HepG2 (cell line): ENCODE results near the gene NUP93. TPM values are rescaled to one million over a fixed set of nuclear protein-coding genes. Genes with fewer than 3 reads are reported as not detected.

Experiments used
- CBX1 ChIP-seq: IDR thresholded peaks from one replicate; pipeline ENCODE4 v1.6.1; 2016; ENCODE audit warnings: antibody characterized with exemption, low read depth
- FOXA1 ChIP-seq, 2 experiments: fragments of 450-650 bp in 1 of 2; sonication (generic) in 1 of 2; formaldehyde crosslinking in 1 of 2; IDR thresholded peaks; 2 replicates each; pipeline versions ENCODE4 v1.4.0 to v1.6.1; 2016 to 2020; ENCODE audit warnings: missing genetic modification reagents in 1 of 2
- FOXO1 ChIP-seq: sonication (generic); formaldehyde crosslinking; IDR thresholded peaks from 2 replicates; pipeline ENCODE4 v1.4.0; 2020; ENCODE audit warnings: missing genetic modification reagents
- HNF4A ChIP-seq: sonication (generic); formaldehyde crosslinking; IDR thresholded peaks from 2 replicates; pipeline ENCODE4 v1.4.0; 2020; ENCODE audit warnings: missing genetic modification reagents
- HOXA9 ChIP-seq: sonication (generic); formaldehyde crosslinking; IDR thresholded peaks from 2 replicates; pipeline ENCODE4 v1.8.1; 2022; ENCODE audit warnings: missing genetic modification reagents, mild to moderate bottlenecking, moderate library complexity, borderline replicate concordance
- MAFG ChIP-seq: sonication (generic); formaldehyde crosslinking; IDR thresholded peaks from 2 replicates; pipeline ENCODE4 v1.5.1; 2020; ENCODE audit warnings: mild to moderate bottlenecking, missing genetic modification reagents
- NCOA5 ChIP-seq: sonication (generic); formaldehyde crosslinking; IDR thresholded peaks from 2 replicates; pipeline ENCODE4 v1.4.0; 2020; ENCODE audit warnings: missing genetic modification reagents
- POLR2G ChIP-seq: fragments of 200-400 bp; formaldehyde crosslinking; IDR thresholded peaks from 2 replicates; pipeline ENCODE4 v1.6.1; 2018; ENCODE audit warnings: mild to moderate bottlenecking, low read depth, low read length, moderate library complexity
- ZFP62 ChIP-seq: sonication (generic); formaldehyde crosslinking; IDR thresholded peaks from 2 replicates; pipeline ENCODE4 v1.4.0; 2020; ENCODE audit warnings: missing genetic modification reagents
- ZMYM4 ChIP-seq: sonication (generic); formaldehyde crosslinking; IDR thresholded peaks from 2 replicates; pipeline ENCODE4 v1.8.1; 2023; ENCODE audit warnings: mild to moderate bottlenecking, missing genetic modification reagents
- ZNF136 ChIP-seq: sonication (generic); formaldehyde crosslinking; IDR thresholded peaks from 2 replicates; pipeline ENCODE4 v1.8.1; 2022; ENCODE audit warnings: low read depth, mild to moderate bottlenecking, moderate library complexity, missing genetic modification reagents
- ZNF274 ChIP-seq: sonication (generic); formaldehyde crosslinking; IDR thresholded peaks from 2 replicates; pipeline ENCODE4 v1.5.1; 2020; ENCODE audit warnings: mild to moderate bottlenecking, missing genetic modification reagents
- ZNF430 ChIP-seq: sonication (generic); formaldehyde crosslinking; IDR thresholded peaks from 2 replicates; pipeline ENCODE4 v1.9.0; 2021; ENCODE audit warnings: mild to moderate bottlenecking, missing genetic modification reagents
- ZNF670 ChIP-seq: sonication (generic); formaldehyde crosslinking; IDR thresholded peaks from 2 replicates; pipeline ENCODE4 v1.8.0; 2022; ENCODE audit warnings: mild to moderate bottlenecking, missing genetic modification reagents, borderline replicate concordance
- ZNF773 ChIP-seq: sonication (generic); formaldehyde crosslinking; IDR thresholded peaks from 2 replicates; pipeline ENCODE4 v1.4.0; 2020; ENCODE audit warnings: missing genetic modification reagents, borderline replicate concordance
- ZNF777 ChIP-seq: sonication (generic); formaldehyde crosslinking; IDR thresholded peaks from 2 replicates; pipeline ENCODE4 v1.4.0; 2020; ENCODE audit warnings: missing genetic modification reagents
- ZNF839 ChIP-seq: sonication (generic); formaldehyde crosslinking; IDR thresholded peaks from 2 replicates; pipeline ENCODE4 v1.4.0; 2020; ENCODE audit warnings: missing genetic modification reagents, mild to moderate bottlenecking, borderline replicate concordance
- ZNF850 ChIP-seq: sonication (generic); formaldehyde crosslinking; conservative IDR thresholded peaks from 2 replicates; pipeline ENCODE4 v1.9.0; 2021; ENCODE audit warnings: mild to moderate bottlenecking, missing genetic modification reagents
- polyA plus RNA-seq, 8 experiments: library from polyadenylated mRNA; depleted of rRNA in 3 of 8; stranded (reverse) in 7 of 8; unstranded in 1 of 8; fragments of >200 nt; fragmentation: Illumina TruSeq in 4 of 8; extraction: Trizol in 4 of 8; gene quantifications; 2 replicates each; pipeline versions ENCODE4 v1.2.1 to v1.2.3, GENCODE V29; 2011 to 2016; ENCODE audit warnings: low read depth in 4 of 8, missing spikeins in 1 of 8, mixed read lengths in 1 of 8; ENCODE audit not compliant: insufficient read depth in 1 of 8
- total RNA-seq, 5 experiments: library from RNA; depleted of rRNA; stranded (reverse); fragments of >200 nt; fragmentation: Illumina TruSeq; extraction: Trizol; gene quantifications; 2 replicates each; pipeline ENCODE4 v1.2.3, GENCODE V29; 2016; ENCODE audit warnings: low read depth in 1 of 5
- TF ChIP-seq, protein P1 (sequence below): sonication (generic); formaldehyde crosslinking; IDR thresholded peaks from 2 replicates; pipeline ENCODE4 v1.4.0; 2020; ENCODE audit warnings: missing genetic modification reagents, borderline replicate concordance
- TF ChIP-seq, protein P2 (sequence below): sonication (generic); formaldehyde crosslinking; IDR thresholded peaks from 2 replicates; pipeline ENCODE4 v1.4.0; 2020; ENCODE audit warnings: missing genetic modification reagents
- TF ChIP-seq, protein P3 (sequence below): sonication (generic); formaldehyde crosslinking; IDR thresholded peaks from 2 replicates; pipeline ENCODE4 v1.9.0; 2022; ENCODE audit warnings: low read depth, missing genetic modification reagents
- TF ChIP-seq, protein P4 (sequence below): sonication (generic); formaldehyde crosslinking; IDR thresholded peaks from 2 replicates; pipeline ENCODE4 v1.5.0; 2020; ENCODE audit warnings: missing genetic modification reagents
- TF ChIP-seq, protein P5 (sequence below): sonication (generic); formaldehyde crosslinking; conservative IDR thresholded peaks from 2 replicates; pipeline ENCODE4 v1.8.1; 2023; ENCODE audit warnings: missing genetic modification reagents

NUP93 gene
- total and polyA plus RNA-seq, 2 of the 13 experiments (the other 11 are each of a cell fraction or from before 2014, with no cell fraction given), result 58.5 to 140 TPM

DNA sequence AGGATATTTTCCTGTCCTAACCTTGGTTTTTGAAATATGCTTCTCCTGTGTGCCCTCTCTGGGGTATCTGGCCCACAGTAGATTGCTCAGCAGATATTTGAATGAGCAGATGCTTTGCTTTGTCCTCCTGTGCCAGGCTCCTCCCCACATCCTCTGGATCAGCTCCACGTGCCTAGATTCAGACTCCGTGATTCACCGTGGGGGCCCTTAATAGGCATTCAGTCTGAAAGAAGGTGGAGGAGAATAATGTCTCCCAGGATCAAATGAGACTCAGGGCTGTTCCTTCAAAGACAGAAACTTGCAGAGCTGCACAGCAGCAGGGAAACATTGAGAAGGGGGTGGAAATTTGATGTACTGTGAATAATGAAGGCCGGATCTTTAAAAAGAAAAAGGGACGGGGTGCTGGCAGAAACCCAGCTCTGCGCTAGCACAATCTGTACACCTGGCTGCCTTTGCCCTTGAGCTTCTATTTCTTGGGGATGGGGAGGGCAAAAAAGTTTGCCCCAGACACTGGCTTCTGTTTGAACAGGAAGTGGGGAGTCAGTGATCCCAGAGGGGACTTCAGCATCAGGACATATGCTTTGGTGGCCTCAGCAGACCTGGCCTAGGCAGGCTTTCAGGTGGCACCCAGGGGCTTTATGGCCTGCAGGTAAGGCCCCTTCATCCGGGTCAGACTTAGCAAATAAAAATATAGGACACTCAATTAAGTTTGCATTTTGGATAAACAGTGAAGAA lies 119.2 kb downstream of the NUP93 start (continued):
- TF ChIP-seq, protein P1, sequence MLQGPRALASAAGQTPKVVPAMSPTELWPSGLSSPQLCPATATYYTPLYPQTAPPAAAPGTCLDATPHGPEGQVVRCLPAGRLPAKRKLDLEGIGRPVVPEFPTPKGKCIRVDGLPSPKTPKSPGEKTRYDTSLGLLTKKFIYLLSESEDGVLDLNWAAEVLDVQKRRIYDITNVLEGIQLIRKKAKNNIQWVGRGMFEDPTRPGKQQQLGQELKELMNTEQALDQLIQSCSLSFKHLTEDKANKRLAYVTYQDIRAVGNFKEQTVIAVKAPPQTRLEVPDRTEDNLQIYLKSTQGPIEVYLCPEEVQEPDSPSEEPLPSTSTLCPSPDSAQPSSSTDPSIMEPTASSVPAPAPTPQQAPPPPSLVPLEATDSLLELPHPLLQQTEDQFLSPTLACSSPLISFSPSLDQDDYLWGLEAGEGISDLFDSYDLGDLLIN (CRISPR knock-in tag), result peak; percentile 33; the same call in 1 of the 2 replicates
- TF ChIP-seq FOXA1 (IDR thresholded peaks at IDR 0.05) (no peak), FOXA1 (CRISPR knock-in tag; IDR thresholded peaks at IDR 0.05) (no peak), ZMYM4 (CRISPR knock-in tag) (no peak), ZNF850 (CRISPR knock-in tag) (no peak), ZNF773 (CRISPR knock-in tag) (no peak), ZFP62 (CRISPR knock-in tag) (no peak), ZNF274 (peak; percentile 74; the same call in 1 of the 2 replicates), NCOA5 (CRISPR knock-in tag) (no peak), FOXO1 (CRISPR knock-in tag) (no peak), MAFG (CRISPR knock-in tag) (no peak), CBX1 (no peak), HNF4A (peak; percentile 20; the same call in 1 of the 2 replicates), ZNF777 (CRISPR knock-in tag) (no peak), ZNF430 (CRISPR knock-in tag) (no peak), POLR2G (no peak), ZNF670 (CRISPR knock-in tag) (no peak), HOXA9 (CRISPR knock-in tag) (no peak), ZNF839 (CRISPR knock-in tag) (no peak), ZNF136 (no peak; the same call in 1 of the 2 replicates)
- TF ChIP-seq, protein P2, sequence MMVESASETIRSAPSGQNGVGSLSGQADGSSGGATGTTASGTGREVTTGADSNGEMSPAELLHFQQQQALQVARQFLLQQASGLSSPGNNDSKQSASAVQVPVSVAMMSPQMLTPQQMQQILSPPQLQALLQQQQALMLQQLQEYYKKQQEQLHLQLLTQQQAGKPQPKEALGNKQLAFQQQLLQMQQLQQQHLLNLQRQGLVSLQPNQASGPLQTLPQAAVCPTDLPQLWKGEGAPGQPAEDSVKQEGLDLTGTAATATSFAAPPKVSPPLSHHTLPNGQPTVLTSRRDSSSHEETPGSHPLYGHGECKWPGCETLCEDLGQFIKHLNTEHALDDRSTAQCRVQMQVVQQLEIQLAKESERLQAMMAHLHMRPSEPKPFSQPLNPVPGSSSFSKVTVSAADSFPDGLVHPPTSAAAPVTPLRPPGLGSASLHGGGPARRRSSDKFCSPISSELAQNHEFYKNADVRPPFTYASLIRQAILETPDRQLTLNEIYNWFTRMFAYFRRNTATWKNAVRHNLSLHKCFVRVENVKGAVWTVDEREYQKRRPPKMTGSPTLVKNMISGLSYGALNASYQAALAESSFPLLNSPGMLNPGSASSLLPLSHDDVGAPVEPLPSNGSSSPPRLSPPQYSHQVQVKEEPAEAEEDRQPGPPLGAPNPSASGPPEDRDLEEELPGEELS (CRISPR knock-in tag), result no peak
- TF ChIP-seq, protein P3, sequence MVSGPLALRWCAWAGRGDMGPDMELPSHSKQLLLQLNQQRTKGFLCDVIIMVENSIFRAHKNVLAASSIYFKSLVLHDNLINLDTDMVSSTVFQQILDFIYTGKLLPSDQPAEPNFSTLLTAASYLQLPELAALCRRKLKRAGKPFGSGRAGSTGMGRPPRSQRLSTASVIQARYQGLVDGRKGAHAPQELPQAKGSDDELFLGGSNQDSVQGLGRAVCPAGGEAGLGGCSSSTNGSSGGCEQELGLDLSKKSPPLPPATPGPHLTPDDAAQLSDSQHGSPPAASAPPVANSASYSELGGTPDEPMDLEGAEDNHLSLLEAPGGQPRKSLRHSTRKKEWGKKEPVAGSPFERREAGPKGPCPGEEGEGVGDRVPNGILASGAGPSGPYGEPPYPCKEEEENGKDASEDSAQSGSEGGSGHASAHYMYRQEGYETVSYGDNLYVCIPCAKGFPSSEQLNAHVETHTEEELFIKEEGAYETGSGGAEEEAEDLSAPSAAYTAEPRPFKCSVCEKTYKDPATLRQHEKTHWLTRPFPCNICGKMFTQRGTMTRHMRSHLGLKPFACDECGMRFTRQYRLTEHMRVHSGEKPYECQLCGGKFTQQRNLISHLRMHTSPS, result no peak
- TF ChIP-seq, protein P4, sequence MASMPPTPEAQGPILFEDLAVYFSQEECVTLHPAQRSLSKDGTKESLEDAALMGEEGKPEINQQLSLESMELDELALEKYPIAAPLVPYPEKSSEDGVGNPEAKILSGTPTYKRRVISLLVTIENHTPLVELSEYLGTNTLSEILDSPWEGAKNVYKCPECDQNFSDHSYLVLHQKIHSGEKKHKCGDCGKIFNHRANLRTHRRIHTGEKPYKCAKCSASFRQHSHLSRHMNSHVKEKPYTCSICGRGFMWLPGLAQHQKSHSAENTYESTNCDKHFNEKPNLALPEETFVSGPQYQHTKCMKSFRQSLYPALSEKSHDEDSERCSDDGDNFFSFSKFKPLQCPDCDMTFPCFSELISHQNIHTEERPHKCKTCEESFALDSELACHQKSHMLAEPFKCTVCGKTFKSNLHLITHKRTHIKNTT (CRISPR knock-in tag), result no peak
- TF ChIP-seq, protein P5, sequence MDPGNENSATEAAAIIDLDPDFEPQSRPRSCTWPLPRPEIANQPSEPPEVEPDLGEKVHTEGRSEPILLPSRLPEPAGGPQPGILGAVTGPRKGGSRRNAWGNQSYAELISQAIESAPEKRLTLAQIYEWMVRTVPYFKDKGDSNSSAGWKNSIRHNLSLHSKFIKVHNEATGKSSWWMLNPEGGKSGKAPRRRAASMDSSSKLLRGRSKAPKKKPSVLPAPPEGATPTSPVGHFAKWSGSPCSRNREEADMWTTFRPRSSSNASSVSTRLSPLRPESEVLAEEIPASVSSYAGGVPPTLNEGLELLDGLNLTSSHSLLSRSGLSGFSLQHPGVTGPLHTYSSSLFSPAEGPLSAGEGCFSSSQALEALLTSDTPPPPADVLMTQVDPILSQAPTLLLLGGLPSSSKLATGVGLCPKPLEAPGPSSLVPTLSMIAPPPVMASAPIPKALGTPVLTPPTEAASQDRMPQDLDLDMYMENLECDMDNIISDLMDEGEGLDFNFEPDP (CRISPR knock-in tag), result no peak
